Testis (tissue), 2 donors: Measurements from ENCODE around the gene GBP4.

Experiments used
- CTCF ChIP-seq, 3 experiments: fragments of 450-650 bp in 2 of 3; fragments of 200-600 bp in 1 of 3; sonication (generic) in 1 of 3; IDR thresholded peaks; one replicate each; pipeline ENCODE4 v1.5.1; 2016 to 2019; ENCODE audit warnings: antibody characterized with exemption in 3 of 3, mild to moderate bottlenecking in 2 of 3, moderate library complexity in 1 of 3
- POLR2A ChIP-seq: fragments of 450-650 bp; IDR thresholded peaks from one replicate; pipeline ENCODE4 v1.6.1; 2017; ENCODE audit warnings: antibody characterized with exemption, mild to moderate bottlenecking, moderate library complexity

- TF ChIP-seq CTCF (IDR thresholded peaks at IDR 0.05) = no peak
- no peak for TF ChIP-seq POLR2A
Observed at GRCh38 chr1:89151047-89151446, 47.7 kb downstream of the GBP4 start.
